HepG2 (cell line): ENCODE results near the gene NAA38. TPM values are rescaled to one million over a fixed set of nuclear protein-coding genes. Genes with fewer than 3 reads are reported as not detected.
A peak's percentile ranks its signal among the peaks of the same experiment; 100 is the strongest.

Source experiments
- CBX1 ChIP-seq: IDR thresholded peaks from one replicate; pipeline ENCODE4 v1.6.1; 2016; ENCODE audit warnings: antibody characterized with exemption, low read depth
- CC2D1A ChIP-seq: sonication (generic); formaldehyde crosslinking; IDR thresholded peaks from 2 replicates; pipeline ENCODE4 v1.8.1; 2023; ENCODE audit warnings: mild to moderate bottlenecking, missing genetic modification reagents
- FOSL2 ChIP-seq: sonication (generic); formaldehyde crosslinking; IDR thresholded peaks from 2 replicates; pipeline ENCODE4 v1.4.0; 2020; ENCODE audit warnings: missing genetic modification reagents
- ISL2 ChIP-seq: sonication (generic); formaldehyde crosslinking; IDR thresholded peaks from 2 replicates; pipeline ENCODE4 v1.5.0; 2020; ENCODE audit warnings: missing genetic modification reagents
- MED13 ChIP-seq: sonication (generic); formaldehyde crosslinking; IDR thresholded peaks from 2 replicates; pipeline ENCODE4 v1.5.0; 2020; ENCODE audit warnings: missing genetic modification reagents
- NCOA5 ChIP-seq: sonication (generic); formaldehyde crosslinking; IDR thresholded peaks from 2 replicates; pipeline ENCODE4 v1.4.0; 2020; ENCODE audit warnings: missing genetic modification reagents
- ZNF232 ChIP-seq: sonication (generic); formaldehyde crosslinking; IDR thresholded peaks from 2 replicates; pipeline ENCODE4 v1.4.0; 2020; ENCODE audit warnings: missing genetic modification reagents, borderline replicate concordance
- ZNF256 ChIP-seq: sonication (generic); formaldehyde crosslinking; conservative IDR thresholded peaks from 2 replicates; pipeline ENCODE4 v1.4.0; 2020; ENCODE audit warnings: missing genetic modification reagents
- ZNF441 ChIP-seq: sonication (generic); formaldehyde crosslinking; IDR thresholded peaks from 2 replicates; pipeline ENCODE4 v1.7.0; 2021; ENCODE audit warnings: missing genetic modification reagents, borderline replicate concordance
- ZNF484 ChIP-seq: sonication (generic); formaldehyde crosslinking; IDR thresholded peaks from 2 replicates; pipeline ENCODE4 v1.5.1; 2020; ENCODE audit warnings: mild to moderate bottlenecking, low read depth, missing genetic modification reagents, borderline replicate concordance
- ZNF709 ChIP-seq: sonication (generic); formaldehyde crosslinking; IDR thresholded peaks from 2 replicates; pipeline ENCODE4 v1.5.0; 2020; ENCODE audit warnings: mild to moderate bottlenecking, missing genetic modification reagents
- ZSCAN30 ChIP-seq: sonication (generic); formaldehyde crosslinking; IDR thresholded peaks from 2 replicates; pipeline ENCODE4 v1.5.0; 2020; ENCODE audit warnings: mild to moderate bottlenecking, missing genetic modification reagents
- polyA plus RNA-seq, 8 experiments: library from polyadenylated mRNA; depleted of rRNA in 3 of 8; stranded (reverse) in 7 of 8; unstranded in 1 of 8; fragments of >200 nt; fragmentation: Illumina TruSeq in 4 of 8; extraction: Trizol in 4 of 8; gene quantifications; 2 replicates each; pipeline versions ENCODE4 v1.2.1 to v1.2.3, GENCODE V29; 2011 to 2016; ENCODE audit warnings: low read depth in 4 of 8, missing spikeins in 1 of 8, mixed read lengths in 1 of 8; ENCODE audit not compliant: insufficient read depth in 1 of 8
- total RNA-seq, 5 experiments: library from RNA; depleted of rRNA; stranded (reverse); fragments of >200 nt; fragmentation: Illumina TruSeq; extraction: Trizol; gene quantifications; 2 replicates each; pipeline ENCODE4 v1.2.3, GENCODE V29; 2016; ENCODE audit warnings: low read depth in 1 of 5
- TF ChIP-seq, protein P1 (sequence below): IDR thresholded peaks from 2 replicates; pipeline ENCODE4 v1.6.1; 2016; ENCODE audit warnings: missing biosample characterization, missing genetic modification reagents, low read depth
- TF ChIP-seq, protein P2 (sequence below), 2 experiments: sonication (generic) in 1 of 2; formaldehyde crosslinking in 1 of 2; IDR thresholded peaks; 2 replicates each; pipeline versions ENCODE4 v1.6.1 to v1.9.0; 2014 to 2022; ENCODE audit warnings: antibody characterized with exemption in 1 of 2, borderline replicate concordance in 1 of 2, inconsistent platforms in 1 of 2, low read depth in 1 of 2, missing genetic modification reagents in 1 of 2
- TF ChIP-seq, protein P3 (sequence below): sonication (generic); formaldehyde crosslinking; IDR thresholded peaks from 2 replicates; pipeline ENCODE4 v1.4.0; 2020; ENCODE audit warnings: low read depth, mild to moderate bottlenecking, missing genetic modification reagents
- TF ChIP-seq, protein P4 (sequence below): sonication (generic); formaldehyde crosslinking; IDR thresholded peaks from 2 replicates; pipeline ENCODE4 v1.4.0; 2020; ENCODE audit warnings: missing genetic modification reagents, mild to moderate bottlenecking, borderline replicate concordance

NAA38 gene
- total and polyA plus RNA-seq, 2 of the 13 experiments (the other 11 are each of a cell fraction or from before 2014, with no cell fraction given) = 46.9 to 91.6 TPM

DNA sequence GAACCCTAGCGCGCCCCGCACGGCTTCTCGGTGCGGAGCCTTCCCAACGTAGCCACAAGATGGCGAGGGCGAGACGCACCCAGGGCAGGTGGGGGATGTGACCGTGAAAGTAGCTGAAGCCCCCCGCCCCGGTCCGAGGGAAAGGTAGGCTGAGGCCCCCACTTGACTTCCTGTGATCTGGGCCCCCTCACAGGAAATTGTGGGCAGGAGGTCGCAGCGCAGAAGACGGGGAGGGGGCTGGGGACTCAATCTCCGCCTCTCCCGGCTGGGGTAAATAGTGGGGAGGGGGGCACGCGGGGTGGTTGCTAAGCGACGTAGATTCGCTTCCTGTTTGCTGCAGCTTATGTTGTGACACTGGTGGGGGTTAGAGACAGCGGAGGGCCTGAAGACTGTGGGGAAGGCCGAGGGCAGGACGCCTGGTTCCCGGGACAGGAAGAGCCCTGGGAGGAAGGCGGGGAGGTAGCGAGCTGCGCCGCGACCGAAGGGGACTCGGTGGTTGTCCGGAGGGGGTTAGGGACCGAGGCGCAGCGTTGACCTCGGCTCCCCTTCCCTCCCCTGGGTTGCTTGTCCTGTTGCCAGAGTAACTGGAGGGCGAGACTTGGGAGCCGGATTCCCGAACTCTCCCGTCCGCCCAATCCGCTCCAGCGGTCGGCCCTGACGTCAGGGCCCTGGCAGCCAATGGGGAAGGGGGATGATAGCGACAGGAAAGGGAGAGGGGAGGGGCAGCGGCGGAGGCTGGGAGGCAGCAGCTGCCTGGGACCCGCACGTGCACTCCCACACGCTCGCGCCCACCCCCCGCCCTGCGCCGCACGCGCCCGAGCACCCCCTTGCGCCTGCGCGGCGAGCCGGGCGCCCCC, 22.2 kb downstream of the NAA38 start (continued):
- TF ChIP-seq, protein P1, sequence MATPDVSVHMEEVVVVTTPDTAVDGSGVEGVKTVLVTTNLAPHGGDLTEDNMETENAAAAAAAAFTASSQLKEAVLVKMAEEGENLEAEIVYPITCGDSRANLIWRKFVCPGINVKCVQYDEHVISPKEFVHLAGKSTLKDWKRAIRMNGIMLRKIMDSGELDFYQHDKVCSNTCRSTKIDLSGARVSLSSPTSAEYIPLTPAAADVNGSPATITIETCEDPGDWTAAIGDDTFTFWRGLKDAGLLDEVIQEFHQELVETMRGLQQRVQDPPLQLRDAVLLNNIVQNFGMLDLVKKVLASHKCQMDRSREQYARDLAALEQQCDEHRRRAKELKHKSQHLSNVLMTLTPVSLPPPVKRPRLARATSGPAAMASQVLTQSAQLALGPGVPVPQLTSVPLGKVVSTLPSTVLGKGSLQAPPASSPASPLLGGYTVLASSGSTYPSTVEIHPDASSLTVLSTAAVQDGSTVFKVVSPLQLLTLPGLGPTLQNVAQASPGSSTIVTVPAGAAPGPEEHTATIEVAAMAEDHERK = no peak
- TF ChIP-seq ZNF709 (no peak), MED13 (peak; percentile 47; the same call in 1 of the 2 replicates), CBX1 (no peak), NCOA5 (no peak), ZNF256 (CRISPR knock-in tag) (no peak), CC2D1A (CRISPR knock-in tag) (no peak), ZSCAN30 (CRISPR knock-in tag) (no peak), ZNF232 (CRISPR knock-in tag) (no peak; the same call in 1 of the 2 replicates), FOSL2 (CRISPR knock-in tag) (no peak; the same call in 1 of the 2 replicates), ZNF484 (CRISPR knock-in tag) (no peak), ISL2 (no peak), ZNF441 (CRISPR knock-in tag) (no peak)
- TF ChIP-seq, protein P2, sequence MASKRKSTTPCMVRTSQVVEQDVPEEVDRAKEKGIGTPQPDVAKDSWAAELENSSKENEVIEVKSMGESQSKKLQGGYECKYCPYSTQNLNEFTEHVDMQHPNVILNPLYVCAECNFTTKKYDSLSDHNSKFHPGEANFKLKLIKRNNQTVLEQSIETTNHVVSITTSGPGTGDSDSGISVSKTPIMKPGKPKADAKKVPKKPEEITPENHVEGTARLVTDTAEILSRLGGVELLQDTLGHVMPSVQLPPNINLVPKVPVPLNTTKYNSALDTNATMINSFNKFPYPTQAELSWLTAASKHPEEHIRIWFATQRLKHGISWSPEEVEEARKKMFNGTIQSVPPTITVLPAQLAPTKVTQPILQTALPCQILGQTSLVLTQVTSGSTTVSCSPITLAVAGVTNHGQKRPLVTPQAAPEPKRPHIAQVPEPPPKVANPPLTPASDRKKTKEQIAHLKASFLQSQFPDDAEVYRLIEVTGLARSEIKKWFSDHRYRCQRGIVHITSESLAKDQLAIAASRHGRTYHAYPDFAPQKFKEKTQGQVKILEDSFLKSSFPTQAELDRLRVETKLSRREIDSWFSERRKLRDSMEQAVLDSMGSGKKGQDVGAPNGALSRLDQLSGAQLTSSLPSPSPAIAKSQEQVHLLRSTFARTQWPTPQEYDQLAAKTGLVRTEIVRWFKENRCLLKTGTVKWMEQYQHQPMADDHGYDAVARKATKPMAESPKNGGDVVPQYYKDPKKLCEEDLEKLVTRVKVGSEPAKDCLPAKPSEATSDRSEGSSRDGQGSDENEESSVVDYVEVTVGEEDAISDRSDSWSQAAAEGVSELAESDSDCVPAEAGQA (IDR thresholded peaks at IDR 0.05; ENCODE audit: low read depth) = no peak
- TF ChIP-seq, protein P2 (CRISPR knock-in tag; IDR thresholded peaks at IDR 0.05; ENCODE audit: borderline replicate concordance) = 0 out of 2 replicates have a peak, but pooled peaks have one; percentile 22
- TF ChIP-seq, protein P3, sequence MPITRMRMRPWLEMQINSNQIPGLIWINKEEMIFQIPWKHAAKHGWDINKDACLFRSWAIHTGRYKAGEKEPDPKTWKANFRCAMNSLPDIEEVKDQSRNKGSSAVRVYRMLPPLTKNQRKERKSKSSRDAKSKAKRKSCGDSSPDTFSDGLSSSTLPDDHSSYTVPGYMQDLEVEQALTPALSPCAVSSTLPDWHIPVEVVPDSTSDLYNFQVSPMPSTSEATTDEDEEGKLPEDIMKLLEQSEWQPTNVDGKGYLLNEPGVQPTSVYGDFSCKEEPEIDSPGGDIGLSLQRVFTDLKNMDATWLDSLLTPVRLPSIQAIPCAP = no peak
- TF ChIP-seq, protein P4, sequence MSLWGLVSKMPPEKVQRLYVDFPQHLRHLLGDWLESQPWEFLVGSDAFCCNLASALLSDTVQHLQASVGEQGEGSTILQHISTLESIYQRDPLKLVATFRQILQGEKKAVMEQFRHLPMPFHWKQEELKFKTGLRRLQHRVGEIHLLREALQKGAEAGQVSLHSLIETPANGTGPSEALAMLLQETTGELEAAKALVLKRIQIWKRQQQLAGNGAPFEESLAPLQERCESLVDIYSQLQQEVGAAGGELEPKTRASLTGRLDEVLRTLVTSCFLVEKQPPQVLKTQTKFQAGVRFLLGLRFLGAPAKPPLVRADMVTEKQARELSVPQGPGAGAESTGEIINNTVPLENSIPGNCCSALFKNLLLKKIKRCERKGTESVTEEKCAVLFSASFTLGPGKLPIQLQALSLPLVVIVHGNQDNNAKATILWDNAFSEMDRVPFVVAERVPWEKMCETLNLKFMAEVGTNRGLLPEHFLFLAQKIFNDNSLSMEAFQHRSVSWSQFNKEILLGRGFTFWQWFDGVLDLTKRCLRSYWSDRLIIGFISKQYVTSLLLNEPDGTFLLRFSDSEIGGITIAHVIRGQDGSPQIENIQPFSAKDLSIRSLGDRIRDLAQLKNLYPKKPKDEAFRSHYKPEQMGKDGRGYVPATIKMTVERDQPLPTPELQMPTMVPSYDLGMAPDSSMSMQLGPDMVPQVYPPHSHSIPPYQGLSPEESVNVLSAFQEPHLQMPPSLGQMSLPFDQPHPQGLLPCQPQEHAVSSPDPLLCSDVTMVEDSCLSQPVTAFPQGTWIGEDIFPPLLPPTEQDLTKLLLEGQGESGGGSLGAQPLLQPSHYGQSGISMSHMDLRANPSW = no peak
